ENCODE results near the gene SYT1. TPM values are rescaled to one million over a fixed set of nuclear protein-coding genes. Genes with fewer than 3 reads are reported as not detected.
"Not testable (repeated sequence)": the region's sequence is repeated elsewhere in the genome, so short reads cannot be mapped to it uniquely, and the experiment has no call there.

The SYT1 gene
- total and polyA plus RNA-seq, 2 of the 4 experiments (the other 2 are of a cell fraction), result 2.8 to 3.0 TPM

DNA sequence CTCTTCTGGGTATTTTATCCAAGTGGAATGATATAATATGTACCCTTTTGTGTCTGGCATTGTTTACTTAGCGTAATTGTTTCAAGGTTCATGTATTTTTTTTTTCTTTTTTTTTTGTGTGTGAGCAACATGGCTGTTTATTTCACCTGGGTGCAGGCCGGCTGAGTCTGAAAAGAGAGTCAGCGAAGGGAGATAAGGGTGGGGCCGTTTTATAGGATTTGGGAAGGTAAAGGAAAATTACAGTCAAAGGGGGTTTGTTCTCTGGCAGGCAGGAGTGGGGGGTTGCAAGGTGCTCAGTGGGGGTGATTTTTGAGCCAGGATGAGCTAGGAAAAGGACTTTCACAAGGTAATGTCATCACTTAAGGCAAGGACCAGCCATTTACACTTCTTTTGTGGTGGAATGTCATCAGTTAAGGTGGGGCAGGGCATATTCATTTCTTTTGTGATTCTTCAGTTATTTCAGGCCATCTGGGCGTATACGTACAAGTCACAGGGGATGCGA is 24.0 kb upstream of the SYT1 start:
- H2BK15ac ChIP-seq (ENCODE audit: low read depth, low read length); H4K5ac ChIP-seq (ENCODE audit: low read depth, low read length); H3K4me3 ChIP-seq (ENCODE audit: insufficient read depth, low read depth, low read length); H3K14ac ChIP-seq (replicated peaks; ENCODE audit: low read depth, low read length); H4K20me1 ChIP-seq (ENCODE audit: insufficient read depth, low read length); H2AK5ac ChIP-seq (ENCODE audit: low read depth, low read length); in situ Hi-C loops (cut with MboI; ENCODE audit: low sequenced_read_pairs); H3K4me1 ChIP-seq (ENCODE audit: control insufficient read depth, insufficient read depth, low read length); H3K9me3 ChIP-seq (ENCODE audit: control insufficient read depth, insufficient read depth, low read length); dilution Hi-C loops (cut with HindIII; ENCODE audit: low sequenced_read_pairs, unreplicated experiment); H2AK9ac ChIP-seq (replicated peaks; ENCODE audit: low read depth, low read length, poor library complexity); H3K9me1 ChIP-seq (ENCODE audit: insufficient read depth, low read length); H2BK5ac ChIP-seq (ENCODE audit: low read depth, low read length, poor library complexity, severe bottlenecking); H3K23ac ChIP-seq (ENCODE audit: low read depth, low read length); DNase-seq; ATAC-seq (ENCODE audit: low read depth); H2BK120ac ChIP-seq (ENCODE audit: low read depth, low read length); H3K4me2 ChIP-seq (ENCODE audit: low read depth, low read length); H3K27ac ChIP-seq (ENCODE audit: insufficient read depth, low read length); H3K27me3 ChIP-seq (ENCODE audit: control insufficient read depth, insufficient read depth, low read length); H4K91ac ChIP-seq (ENCODE audit: insufficient read depth, low read depth, low read length); H3K56ac ChIP-seq (ENCODE audit: extremely low read depth, insufficient read depth, low read length); H3K18ac ChIP-seq (ENCODE audit: low read depth, low read length); H3K36me3 ChIP-seq (ENCODE audit: control insufficient read depth, insufficient read depth, low read length); CTCF ChIA-PET; H3K4ac ChIP-seq (ENCODE audit: low read depth, low read length); H4K8ac ChIP-seq (ENCODE audit: low read depth in 2 of 2, low read length in 2 of 2); POLR2A ChIA-PET (ENCODE audit: unreplicated experiment); H3K79me1 ChIP-seq (ENCODE audit: low read depth in 1 of 2, low read length in 2 of 2); BruUV-seq (replicated peaks); H2AFZ ChIP-seq (replicated peaks; ENCODE audit: low read length, poor library complexity); H3K9ac ChIP-seq (ENCODE audit: low read depth, low read length); H2BK20ac ChIP-seq (ENCODE audit: low read depth, low read length); intact Hi-C loops (cut with micrococcal nuclease): not testable (repeated sequence)
- WGBS, 2 experiments (ENCODE audit: extremely low coverage in 2 of 2, insufficient read length in 1 of 2), result no CpG with 5 or more reads among the region's 7 CpGs
